Caki2 (cell line): Measurements from ENCODE around the gene H6PD. TPM values are rescaled to one million over a fixed set of nuclear protein-coding genes. Genes with fewer than 3 reads are reported as not detected.

Experiments
- DNase-seq: peaks from one replicate; pipeline ENCODE4 v3.0.0-alpha.2; 2015; ENCODE audit warnings: low read depth
- in situ Hi-C: cut with HindIII; loops from 2 replicates; pipeline ENCODE4 v1.10.0; 2016; ENCODE audit warnings: low sequenced_read_pairs, low pct_unique_long_range_greater_than_20kb, mixed read lengths
- total RNA-seq: library from RNA; depleted of rRNA; stranded (reverse); fragments of >200 nt; shearing (Covaris generic); gene quantifications from 2 replicates; pipeline ENCODE4 v1.2.3, GENCODE V29; 2014; ENCODE audit warnings: low replicate concordance

H6PD gene
- total RNA-seq, 1 experiment from 2014 or later: 18.5 TPM

DNA sequence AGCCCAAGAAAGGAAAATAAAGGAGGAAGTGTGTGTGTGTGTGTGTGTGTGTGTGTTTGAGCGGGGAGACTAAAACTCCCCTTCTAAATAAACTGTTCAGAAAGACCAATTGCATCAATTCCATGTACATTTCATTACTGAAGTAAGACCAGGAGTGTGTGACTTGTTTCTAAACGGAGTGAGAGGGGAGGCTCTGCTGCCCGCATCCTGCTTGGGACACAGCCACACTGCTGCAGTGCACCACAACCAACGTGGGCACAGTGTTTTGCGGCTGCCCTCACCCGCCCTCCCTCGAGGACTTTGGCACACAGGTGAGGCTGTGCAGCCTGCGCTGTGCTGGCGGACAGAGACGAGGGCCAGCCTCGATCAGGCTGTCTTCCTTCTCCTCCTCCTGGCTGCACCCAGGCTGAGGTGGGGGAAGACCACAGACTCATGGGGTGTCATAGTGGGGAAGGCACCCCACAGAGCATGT is 31.0 kb upstream of the H6PD start:
- in situ Hi-C loops: no loop called here
- DNase-seq: no peak

DNA sequence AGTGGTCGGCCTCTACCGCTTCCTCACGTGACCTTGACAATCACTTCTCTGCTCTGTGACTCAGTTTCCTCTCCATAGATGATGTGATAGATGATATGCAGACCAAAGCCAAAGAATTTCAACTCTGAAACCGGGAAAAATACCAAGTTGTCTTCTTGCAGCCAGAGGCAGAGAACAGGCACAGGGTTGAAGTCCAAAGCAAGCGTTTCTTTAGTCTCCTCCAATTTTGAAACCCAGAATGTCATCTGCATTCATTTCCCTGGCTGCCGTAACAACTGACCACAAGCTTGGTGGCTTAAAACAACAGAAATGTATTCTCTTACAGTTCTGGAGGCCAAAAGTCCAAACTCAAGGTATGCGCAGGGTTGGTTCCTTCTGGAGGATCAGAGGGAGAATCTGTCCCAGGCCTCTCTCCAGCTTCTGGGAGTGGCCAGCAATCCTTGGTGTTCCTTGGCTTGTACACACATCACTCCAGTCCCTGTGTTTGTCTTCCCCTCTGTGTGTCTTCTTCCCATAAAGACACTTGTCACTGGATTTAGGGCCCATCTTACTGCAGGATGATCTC is 30.3 kb upstream of the H6PD start:
- no peak for DNase-seq
- in situ Hi-C loops: no loop called here

DNA sequence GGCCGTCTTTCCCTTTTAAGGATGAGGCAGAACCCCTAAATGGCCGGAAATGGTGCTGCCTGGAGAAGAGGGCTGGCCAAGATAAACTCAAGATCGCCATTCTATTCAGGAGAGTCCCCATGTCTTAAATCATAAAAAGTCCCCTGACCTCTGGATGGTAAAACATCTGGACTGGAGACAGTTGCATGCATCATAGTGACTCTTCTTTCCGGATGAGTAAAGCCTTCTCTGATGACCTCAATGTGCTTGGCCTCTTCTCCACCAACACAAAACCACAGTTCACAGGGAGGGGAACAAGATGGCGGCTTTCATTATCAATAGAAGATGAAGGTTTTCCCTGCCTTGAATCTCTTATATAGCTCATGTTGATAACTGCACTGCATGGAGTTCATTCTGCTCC is 27.5 kb upstream of the H6PD start:
- no peak for DNase-seq
- in situ Hi-C loops: no loop called here

DNA sequence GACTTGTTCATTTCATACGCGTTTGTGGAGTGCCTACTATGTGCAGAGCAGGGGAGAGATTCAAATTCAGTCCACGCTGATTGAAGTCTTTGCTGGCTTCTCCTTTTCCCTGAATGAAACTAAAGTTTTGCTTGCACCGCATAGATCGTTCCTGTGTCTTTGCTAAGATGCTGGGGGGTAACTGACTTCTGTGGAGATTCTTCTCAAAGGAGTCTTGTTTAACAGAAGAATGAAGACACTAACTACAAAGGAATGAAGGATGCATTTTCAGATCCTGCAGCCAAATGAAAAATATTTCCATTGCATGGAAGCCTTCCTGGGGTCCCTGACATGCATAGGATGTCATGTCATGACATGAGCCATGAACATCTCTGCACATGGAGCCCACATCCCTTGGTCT is 26.9 kb upstream of the H6PD start:
- in situ Hi-C loops: no loop called here
- no peak for DNase-seq

DNA sequence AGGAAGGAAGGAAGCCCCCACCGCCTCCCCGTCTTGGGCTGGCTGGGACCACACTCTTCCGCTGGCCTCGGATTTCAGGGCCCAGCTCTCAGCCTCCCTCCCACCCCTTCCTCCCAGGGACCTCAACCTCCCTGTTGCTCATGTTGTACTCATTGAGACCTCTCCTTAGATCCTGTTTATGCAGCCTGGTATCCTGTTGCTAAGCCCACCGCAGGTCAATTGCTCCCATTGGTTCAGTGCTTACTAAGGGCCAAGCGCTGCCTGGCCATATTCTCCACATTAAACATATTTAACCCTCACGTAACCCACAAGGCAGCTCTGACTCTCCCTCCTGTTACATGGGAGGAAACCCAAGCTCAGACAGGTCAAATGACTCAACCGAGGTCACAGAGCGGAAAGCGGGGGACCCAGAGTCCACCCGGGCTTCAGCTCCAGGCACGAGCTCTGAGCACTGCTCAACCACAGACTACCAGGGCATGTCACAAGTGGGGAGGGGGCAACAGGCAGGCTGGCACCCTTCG is 23.2 kb upstream of the H6PD start:
- in situ Hi-C loops: no loop called here

DNA sequence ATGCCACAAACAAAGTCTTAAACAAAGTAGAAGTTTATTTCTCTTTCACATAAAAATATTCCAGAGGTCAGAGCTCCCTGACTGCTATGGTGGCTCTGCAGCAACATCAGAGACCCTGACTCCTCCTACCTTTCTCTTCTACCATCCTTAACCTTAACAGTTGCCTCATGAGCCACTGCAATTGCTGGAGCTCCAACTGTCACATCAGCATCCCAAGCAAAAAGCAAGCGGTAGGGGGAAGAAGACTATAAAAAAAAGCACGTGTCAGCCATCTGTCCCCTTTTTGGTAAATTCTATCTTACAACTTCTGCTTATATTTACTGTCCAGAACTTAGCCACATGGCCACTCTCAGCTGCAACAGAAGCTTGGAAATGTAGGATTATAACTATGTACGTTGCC is 21.8 kb upstream of the H6PD start:
- no peak for DNase-seq
- in situ Hi-C loops: no loop called here

More for the DNA sequence above, 23.2 kb upstream of the H6PD start:
- DNase-seq: no peak

DNA sequence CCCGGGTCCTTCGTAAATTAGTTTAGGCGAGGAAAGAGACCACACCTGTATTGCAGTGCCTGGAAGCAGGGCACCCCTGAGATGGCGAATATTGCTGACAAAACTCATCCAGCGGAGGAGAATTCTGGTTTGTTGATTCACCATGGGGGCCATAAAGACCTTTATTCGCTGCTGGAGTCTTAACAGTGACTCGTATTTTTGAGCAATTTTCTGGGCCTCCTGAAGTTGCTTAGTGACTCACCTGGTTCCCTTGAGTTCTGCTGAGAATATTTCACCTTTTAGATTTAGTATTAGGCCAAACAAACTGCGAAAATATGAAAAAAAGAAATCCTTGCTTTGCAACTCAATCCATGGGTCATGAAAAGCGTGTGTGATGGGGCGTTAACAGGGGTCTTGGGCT is 20.6 kb upstream of the H6PD start:
- DNase-seq: no peak

DNA sequence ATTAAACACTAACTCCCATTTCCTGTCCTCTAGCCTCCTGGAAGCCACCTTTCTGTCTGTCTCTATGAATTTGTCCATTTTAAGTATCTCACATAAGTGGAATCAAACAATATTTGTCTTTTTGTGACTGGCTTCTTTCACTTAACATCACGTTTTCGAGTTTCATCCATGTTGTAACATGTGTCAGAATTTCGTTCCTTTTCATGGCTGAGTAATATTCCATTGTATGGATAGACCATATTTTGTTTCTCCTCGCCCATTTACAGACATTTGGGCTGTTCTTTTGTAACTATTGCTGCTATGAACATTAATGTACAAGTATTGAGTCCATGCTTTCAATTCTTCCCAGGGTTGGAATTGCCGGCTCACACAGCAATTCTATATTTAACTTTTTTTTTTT is 15.7 kb upstream of the H6PD start:
- in situ Hi-C loops: no loop called here
- no peak for DNase-seq

More for the DNA sequence above, 20.6 kb upstream of the H6PD start:
- in situ Hi-C loops: no loop called here

DNA sequence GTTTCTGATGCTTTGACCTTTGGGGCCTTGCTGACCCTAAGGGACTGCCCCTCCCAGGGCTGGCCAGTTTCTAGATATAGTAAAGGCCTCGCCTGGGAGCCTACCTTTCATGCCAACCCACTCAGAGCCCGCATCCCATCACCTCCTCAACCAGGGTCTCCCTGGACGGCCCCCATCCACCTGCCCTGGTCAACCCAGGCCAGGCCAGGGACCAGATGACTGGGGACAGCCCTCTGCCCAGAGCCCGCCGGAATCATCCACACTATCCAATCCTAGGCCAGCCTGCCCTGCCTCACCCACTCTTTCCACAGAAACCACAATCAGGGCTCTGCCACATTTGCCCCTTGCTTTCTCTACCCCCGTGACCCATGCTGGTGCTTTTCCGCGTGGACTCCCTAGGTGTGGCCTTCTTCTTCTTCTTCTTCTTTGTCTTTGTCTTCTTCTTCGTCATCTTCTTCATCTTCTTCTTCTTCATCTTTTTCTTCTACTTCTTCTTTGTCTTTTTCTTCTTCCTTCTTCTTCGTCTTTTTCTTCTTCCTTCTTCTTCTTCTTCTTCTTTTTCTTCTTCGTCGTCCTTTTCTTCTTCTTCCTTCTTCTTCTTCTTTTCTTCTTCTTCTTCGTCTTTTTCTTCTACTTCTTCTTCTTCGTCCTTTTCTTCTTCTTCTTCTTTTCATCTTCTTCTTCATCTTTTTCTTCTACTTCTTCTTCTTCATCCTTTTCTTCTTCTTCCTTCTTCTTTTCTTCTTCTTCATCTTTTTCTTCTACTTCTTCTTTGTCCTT is 11.5 kb upstream of the H6PD start:
- in situ Hi-C loops: no loop called here

DNA sequence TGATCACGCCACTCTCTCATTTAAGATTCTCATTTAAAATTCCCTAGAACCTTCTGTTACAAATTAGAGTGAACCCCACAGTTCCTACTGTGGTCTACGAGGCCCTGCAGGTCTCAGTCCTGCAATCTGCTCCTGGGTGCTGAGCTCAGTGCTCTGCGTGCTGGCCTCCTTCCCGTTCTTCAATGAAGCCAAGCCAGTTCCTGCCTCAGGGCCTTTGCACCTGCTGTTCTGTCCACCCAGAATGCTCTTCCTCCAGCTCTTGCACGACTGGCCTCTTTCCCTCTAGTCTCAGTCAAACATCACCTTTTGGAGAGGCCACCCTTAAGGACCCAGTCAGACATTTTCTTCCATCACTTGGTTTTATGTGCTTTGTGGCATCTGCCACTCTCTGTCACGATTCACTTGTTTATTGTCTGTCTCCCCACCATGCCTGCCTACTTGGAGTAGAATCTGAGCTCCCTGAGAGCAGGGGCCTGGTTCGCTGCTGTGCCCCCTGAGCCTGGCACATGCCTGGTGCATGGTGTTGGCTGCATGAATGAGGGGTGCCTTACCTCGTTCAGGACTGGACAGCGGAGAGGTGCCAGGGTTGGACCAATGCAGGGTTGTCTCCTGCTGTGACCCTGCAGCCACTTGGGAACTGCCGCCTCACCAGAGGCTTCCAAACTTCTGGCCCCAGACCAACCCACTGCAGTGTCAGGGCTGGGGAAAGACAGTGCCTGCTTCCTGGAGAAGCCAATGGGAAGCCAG is 9.7 kb upstream of the H6PD start:
- in situ Hi-C loops: no loop called here
- DNase-seq: no peak

More for the DNA sequence above, 11.5 kb upstream of the H6PD start:
- DNase-seq: no peak

DNA sequence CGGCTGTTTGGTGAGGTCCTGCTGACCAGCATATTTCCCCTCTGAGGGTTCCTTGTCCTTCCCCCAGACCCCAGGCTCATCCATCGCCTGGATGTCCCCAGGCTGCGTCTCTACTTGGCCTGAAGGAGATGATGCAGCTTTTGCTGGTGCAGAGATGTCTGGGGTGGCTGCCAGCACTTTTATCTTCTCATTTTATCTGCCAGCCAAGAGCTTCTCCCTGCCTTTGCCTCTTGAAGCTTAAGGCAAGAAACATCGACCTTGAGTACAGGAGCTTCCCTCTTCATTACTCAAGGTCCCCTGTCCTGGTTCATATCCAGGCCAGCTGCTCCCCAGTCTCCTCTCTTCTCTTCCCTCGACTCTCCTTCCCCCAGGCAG is 9.2 kb upstream of the H6PD start:
- no peak for DNase-seq
- in situ Hi-C loops: no loop called here

DNA sequence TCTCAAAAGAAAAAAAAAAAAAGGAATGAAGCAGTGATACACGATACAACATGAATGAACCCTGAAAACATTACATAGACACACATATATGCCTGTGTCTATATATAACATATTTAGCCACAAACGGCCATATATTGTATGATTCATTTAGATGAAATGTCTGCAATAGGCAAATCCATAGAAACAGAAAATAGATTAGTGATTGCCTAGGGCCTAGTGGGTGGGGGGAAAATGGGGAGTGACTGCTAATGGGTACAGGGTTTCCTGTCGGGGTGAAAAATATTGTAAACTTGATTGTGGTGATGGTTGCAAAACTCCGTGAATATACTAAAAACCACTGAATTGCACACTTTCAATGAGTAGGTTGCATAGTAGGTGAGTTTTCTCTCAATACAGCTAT is 6.0 kb upstream of the H6PD start:
- in situ Hi-C loops: no loop called here
- no peak for DNase-seq

DNA sequence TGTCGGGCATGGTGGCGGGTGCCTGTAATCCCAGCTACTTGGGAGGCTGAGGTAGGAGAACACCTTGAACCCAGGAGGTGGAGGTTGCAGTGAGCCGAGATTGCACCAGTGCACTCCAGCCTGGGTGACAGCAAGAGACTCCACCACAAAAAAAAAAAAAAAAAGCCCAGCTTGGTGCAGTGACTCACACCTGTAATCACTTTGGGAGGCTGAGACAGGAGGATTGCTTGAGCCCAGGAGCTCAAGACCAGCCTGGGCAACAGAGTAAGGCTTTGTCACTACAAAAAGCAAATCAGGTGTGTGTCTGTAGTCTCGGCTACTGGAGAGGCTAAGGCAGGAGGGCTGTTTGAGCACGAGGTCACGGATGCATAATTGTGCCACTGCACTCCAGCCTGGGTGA is 5.0 kb upstream of the H6PD start:
- no peak for DNase-seq
- in situ Hi-C loops: no loop called here

DNA sequence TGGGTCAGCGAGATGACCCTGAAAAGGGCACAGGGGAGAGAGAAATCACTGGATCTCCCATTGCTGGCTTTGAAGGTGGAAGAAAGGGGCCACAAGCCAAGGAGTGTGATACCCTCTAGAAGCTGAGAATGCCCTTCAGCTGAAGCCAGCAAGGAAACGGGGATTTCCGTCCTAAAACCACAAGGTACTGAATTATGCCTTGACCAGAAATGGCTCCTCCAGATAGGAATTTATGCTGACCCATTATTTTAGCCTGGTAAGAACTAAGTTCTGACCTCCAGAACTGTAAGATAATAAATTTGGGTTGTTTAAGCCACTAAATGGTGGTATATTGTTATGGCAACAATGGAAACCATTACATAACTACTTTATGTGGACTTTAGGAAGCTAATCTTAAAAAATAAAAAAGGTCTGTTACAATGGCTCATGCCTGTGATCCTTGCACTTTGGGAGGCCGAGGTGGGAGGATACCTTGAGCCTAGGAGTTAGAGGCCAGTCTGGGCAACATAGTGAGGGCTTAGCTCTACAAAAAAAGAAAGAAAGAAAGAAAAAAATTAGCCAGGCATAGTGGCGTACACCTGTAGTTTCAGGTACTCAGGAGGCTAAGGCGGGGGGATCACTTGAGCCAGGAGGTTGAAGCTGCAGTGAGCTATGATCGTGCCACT is 3.6 kb upstream of the H6PD start:
- in situ Hi-C loops: no loop called here
- DNase-seq: no peak

DNA sequence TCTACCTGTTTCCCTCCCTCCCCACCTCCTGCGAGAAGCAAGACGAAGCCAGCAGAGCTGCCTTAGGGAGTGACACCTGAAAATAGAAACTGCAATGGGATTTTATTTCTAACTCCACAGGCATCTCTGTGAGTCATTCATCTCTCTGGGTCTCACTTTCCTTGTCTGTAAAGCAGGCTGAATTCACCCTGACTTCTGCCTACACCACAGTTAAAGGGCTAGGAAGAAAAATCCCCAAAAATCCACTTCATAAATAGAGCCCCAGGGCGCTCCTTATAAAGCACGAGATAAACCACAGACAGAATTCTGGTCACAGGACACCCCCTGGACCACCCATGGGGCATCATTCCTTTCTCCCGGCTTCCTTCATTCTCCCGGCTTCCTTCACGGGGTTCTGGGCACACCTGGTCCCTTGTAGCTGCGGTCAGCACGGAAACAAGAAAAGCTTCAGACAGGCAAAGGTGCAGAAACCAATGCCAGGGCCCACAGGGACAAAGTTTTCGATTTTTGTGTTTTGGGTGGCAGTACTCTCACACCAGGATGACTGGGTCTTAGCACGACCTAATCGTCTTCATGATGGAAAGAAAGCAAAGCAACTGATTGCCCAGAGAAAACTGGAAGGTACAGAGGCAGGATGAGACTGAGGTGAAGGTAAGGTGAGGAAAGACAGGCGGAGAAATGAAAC is 2.8 kb upstream of the H6PD start:
- DNase-seq: no peak
- in situ Hi-C loops: no loop called here

DNA sequence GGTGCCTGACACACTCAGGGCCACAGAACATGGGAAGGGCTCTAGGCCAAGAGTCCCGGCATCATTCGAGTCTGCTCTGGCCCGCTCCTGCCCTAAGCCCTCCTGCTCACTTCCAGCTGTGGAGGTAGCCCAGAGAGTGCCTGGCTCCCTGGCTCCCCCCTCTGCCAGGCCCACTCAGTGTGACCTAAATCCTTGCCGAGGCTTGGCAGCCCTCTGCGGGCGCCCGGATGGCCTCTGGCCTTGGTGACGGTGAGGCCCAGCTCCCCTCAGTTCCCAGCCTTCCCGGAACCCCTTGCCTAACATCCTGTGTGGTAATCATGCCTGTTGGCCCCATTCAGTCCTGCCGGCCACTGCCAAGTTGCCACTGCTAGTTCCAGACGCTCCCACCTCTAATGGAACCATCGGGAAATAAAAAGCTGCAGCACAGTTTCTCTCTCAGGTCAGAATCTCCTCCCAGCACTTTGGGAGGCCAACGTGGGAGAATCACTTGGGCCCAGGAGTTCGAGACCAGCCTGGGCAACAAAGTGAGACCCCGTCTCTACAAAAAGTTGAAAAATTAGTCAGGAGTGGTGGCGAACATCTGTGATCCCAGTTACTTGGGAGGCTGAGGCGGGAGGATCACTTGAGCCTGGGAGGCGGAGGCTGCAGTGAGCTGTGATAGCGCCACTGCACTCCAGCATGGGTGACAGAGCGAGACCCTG is 1.2 kb upstream of the H6PD start:
- in situ Hi-C loops: no loop called here
- DNase-seq: no peak

DNA sequence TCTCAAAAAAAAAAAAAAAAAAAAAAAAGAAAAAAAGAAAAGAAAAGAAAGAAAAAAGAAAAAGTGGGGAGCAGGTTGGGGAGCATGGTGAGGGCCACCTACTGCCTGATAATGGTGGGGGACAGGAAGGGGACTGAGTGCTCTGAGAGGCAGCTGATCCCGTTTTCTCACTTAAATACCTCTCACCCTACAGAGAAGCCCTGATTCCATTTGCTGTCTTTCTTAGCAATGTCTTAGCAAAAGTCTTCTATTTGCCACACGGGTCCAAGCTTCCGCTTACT is 692 bp upstream of the H6PD start:
- in situ Hi-C loops: no loop called here
- DNase-seq: no peak

DNA sequence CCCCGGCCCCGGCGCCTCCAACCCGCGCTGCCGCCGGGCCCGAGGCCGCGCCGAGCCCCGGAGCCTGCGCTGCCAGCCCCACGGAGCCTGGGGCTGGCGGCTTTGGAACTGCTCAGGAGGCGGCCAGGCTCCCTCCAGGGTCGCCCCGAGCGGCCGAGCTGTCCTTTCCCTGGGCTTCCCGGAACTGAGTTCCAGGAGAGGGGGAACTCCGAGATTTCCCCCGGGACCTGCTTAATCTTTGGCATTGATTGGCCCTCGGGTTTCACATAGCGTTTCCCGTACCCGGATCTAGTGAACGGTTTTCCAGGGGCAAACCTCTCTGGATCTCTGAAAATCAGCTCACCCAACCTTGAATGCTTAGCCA is 504 bp downstream of the H6PD start:
- in situ Hi-C loops: no loop called here
- DNase-seq: peak; percentile 36
